ENCODE data around the gene GSKIP. TPM values are rescaled to one million over a fixed set of nuclear protein-coding genes. Genes with fewer than 3 reads are reported as not detected.
A peak's percentile ranks its signal among the peaks of the same experiment; 100 is the strongest.

The GSKIP gene
- total RNA-seq, 1 donor from 2014 or later, result 23.7 TPM

DNA sequence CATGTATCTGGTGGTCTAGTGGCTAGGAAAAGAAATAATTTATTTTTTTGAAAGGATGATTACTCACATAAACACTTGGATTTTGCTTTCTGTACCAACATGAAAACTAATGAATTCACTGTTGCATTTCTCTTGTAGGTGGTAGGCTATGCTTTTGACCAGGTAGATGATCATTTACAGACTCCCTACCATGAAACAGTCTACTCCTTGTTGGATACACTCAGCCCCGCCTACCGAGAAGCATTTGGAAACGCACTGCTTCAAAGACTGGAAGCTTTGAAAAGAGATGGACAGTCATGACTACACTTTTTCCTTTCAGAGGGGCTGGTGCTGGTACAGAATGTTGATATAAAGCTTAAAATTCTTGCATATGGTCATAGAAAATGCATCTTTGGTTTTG, 22.1 kb downstream of the GSKIP start:
- Mint-ChIP-seq H3K27ac (no peak overlapping the region), H3K4me1 (ENCODE audit: low read depth) (peaks cover 5% of the 10 kb centered on the region), H3K9me3 (no peaks in the 10 kb centered on the region), H3K27me3 (ENCODE audit: insufficient read depth) (no peaks in the 10 kb centered on the region), H3K4me3 (no peak overlapping the region), H3K36me3 (ENCODE audit: low read depth) (peaks cover 14% of the 10 kb centered on the region)
- intact Hi-C loops (cut with micrococcal nuclease), result no loop called here
- no peak for DNase-seq (ENCODE audit: low spot score)

DNA sequence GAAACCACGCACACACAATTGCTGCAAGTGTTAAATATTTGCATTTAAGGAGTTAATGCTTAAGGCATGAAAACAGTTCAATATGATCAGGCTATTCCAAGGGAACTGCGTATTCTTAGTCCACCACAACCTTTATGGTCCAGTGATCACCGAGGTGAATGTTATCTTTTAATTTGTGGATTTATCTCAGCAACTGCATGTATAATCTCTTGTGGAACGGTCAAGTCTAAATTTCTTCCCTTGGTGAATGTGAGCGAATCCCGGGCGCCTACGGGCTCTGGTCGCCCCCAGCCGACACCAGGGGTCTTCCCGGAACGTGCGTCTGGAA, 27.6 kb downstream of the GSKIP start:
- H3K4me3 Mint-ChIP-seq, result peak overlapping the region; percentile 91
- H3K27me3 Mint-ChIP-seq (ENCODE audit: insufficient read depth), result peaks cover 2% of the 10 kb centered on the region
- no peak for DNase-seq (ENCODE audit: low spot score)
- H3K36me3 Mint-ChIP-seq (ENCODE audit: low read depth), result peaks cover 2% of the 10 kb centered on the region
- intact Hi-C loops (cut with micrococcal nuclease), result loop anchor here (1.0 kb wide), 3 partner anchors 28 to 857 kb away; partner anchors contain the start of genes ATG2B, GSKIP and PAPOLA
- H3K9me3 Mint-ChIP-seq, result no peaks in the 10 kb centered on the region
- peak overlapping the region; percentile 84 for H3K27ac Mint-ChIP-seq
- H3K4me1 Mint-ChIP-seq (ENCODE audit: low read depth), result peaks cover 6% of the 10 kb centered on the region

DNA sequence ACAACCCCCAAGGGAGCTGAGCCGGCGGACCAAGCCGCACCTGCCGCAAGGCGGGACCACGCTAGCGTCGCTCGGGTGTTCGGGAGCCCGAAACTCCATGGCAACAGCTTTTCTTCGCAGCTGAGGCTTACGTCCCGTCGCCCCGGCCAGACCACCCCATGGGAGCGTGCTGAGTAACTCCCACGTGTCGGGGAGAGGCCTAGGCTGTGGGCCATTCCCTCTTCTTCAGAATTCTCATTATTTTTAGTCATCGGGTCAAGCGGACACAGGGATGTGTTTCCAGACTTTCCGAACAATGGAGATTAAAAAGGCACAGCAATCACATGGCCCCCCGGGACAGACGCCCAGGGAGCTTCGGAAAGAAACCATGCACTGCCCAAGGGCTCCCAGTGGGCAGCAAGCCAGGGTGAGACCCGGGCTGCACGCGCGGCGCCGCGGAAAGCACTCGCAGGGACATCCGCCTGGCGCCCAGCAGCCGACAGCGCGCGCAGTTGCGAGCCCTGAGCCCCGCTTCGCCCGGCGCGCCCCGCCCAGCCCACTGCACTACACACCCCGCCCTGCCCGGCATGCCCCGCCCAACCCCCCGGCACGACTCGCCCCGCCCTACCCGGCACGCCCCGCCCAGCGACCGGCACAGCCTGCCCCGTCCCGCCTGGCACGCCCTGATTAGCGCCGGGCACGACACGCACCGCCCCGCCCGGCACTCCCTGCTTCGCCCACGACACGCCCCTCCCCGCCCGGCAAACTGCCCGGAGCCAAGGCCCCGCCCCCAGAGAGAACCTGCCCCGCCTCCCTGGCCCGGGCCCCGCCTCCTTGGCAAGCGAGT, 28.2 kb downstream of the GSKIP start:
- peak overlapping the region; percentile 91 for H3K4me3 Mint-ChIP-seq
- peaks cover 2% of the 10 kb centered on the region for H3K27me3 Mint-ChIP-seq (ENCODE audit: insufficient read depth)
- H3K36me3 Mint-ChIP-seq (ENCODE audit: low read depth), result peaks cover 2% of the 10 kb centered on the region
- peak; percentile 100 for DNase-seq (ENCODE audit: low spot score)
- intact Hi-C loops (cut with micrococcal nuclease), result loop anchor here (1.0 to 2.0 kb wide), 5 partner anchors 28 to 857 kb away; partner anchors contain the start of genes ATG2B, GSKIP, PAPOLA and VRK1
- H3K27ac Mint-ChIP-seq, result peak overlapping the region; percentile 84
- no peaks in the 10 kb centered on the region for H3K9me3 Mint-ChIP-seq
- peaks cover 6% of the 10 kb centered on the region for H3K4me1 Mint-ChIP-seq (ENCODE audit: low read depth)

DNA sequence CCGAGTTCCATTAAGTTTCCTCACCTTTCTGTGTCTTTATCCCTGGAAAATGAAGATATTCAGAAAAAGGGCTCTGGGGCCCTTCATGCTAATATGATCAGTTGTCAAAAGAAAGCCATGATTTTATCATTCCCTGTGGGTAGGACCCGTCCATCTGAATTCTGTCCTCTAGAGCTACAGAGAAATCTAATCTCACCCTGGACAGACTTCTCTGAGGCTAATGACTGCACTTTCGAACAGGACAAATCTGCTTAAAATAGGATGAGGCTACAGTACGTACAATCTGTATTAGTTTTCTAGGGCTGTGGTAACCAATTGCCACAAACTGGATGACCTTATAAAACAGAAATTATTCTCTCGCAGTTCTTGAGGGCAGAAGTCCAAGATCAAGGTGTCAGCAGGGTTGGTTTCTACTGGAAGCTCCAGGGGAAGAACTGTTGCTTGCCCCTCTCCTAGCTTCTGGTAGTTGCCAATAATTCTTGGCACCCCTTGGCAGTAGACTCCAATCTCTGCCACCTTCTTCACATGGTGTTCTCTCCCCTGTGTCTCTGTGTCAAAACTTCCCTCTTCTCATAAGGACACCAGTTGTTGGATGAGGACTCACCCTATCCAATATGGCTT, 29.9 kb downstream of the GSKIP start:
- Mint-ChIP-seq H3K4me3 (peak overlapping the region; percentile 81), H3K36me3 (ENCODE audit: low read depth) (peaks cover 2% of the 10 kb centered on the region), H3K27me3 (ENCODE audit: insufficient read depth) (peaks cover 3% of the 10 kb centered on the region), H3K4me1 (ENCODE audit: low read depth) (peaks cover 6% of the 10 kb centered on the region), H3K27ac (no peak overlapping the region), H3K9me3 (no peaks in the 10 kb centered on the region)
- intact Hi-C loops (cut with micrococcal nuclease), result loop anchor here (2.0 kb wide), 1 partner anchor 32 kb away; no protein-coding TSS in a partner anchor
- DNase-seq (ENCODE audit: low spot score), result no peak

DNA sequence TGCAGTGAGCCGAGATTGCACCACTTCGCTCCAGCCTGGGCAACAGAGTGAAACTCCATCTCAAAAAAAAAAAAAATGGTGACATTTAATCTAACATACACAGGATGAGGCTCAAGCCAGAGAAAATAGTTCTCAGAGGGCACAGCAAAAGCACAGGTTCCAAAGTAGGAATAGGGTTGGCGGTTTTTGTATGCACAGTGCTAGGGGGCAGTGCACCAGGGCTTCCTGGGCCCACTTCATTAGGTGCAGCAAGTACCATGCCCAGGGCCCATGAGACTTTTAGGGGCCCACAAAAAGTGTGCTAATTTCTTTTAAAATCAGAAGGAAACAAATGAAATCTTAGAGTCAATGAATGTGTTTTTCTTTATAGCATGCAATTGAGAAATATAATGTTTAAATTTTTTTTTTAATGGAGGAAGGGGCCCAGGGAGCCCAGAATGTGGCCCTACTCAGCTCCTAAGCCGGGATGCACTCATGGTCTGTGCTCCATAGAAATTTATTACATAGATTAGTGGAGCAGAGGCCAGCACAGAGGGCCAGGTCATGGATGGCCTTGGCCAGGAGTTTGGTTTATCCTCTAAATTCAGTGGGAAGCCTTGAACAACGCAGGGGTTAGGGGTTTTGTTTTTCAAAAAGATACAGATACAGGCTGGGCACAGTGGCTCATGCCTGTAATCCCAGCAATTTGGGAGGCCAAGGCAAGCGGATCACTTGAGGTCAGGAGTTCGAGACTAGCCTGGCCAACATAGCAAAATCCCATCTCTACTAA, 30.9 kb downstream of the GSKIP start:
- no peak for DNase-seq (ENCODE audit: low spot score)
- no peaks in the 10 kb centered on the region for H3K36me3 Mint-ChIP-seq (ENCODE audit: low read depth)
- intact Hi-C loops (cut with micrococcal nuclease), result no loop called here
- H3K4me3 Mint-ChIP-seq, result no peak overlapping the region
- H3K4me1 Mint-ChIP-seq (ENCODE audit: low read depth), result peaks cover 6% of the 10 kb centered on the region
- peaks cover 4% of the 10 kb centered on the region for H3K27me3 Mint-ChIP-seq (ENCODE audit: insufficient read depth)
- H3K27ac Mint-ChIP-seq, result no peak overlapping the region
- H3K9me3 Mint-ChIP-seq, result no peaks in the 10 kb centered on the region

DNA sequence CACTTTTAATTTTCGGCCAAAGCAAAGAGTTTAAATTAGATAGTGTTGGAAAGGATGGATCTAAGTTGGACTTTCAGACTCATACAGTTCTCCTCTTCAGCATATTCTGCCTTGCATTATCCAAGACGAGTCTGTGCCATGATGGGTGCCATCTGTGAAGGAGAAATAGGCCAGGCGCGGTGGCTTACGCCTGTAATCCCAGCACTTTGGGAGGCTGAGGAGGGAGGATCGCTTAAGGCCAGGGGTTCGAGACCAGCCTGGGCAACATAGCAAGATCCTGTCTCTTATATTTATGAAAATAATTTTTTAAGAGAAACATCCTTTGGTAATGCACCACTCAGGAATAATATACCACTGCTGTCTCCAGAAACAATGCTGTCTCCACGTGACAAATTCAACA, 35.1 kb downstream of the GSKIP start:
- no peaks in the 10 kb centered on the region for H3K36me3 Mint-ChIP-seq (ENCODE audit: low read depth)
- no peaks in the 10 kb centered on the region for H3K4me1 Mint-ChIP-seq (ENCODE audit: low read depth)
- H3K4me3 Mint-ChIP-seq, result no peak overlapping the region
- no peaks in the 10 kb centered on the region for H3K9me3 Mint-ChIP-seq
- no peak for DNase-seq (ENCODE audit: low spot score)
- H3K27ac Mint-ChIP-seq, result no peak overlapping the region
- H3K27me3 Mint-ChIP-seq (ENCODE audit: insufficient read depth), result peaks cover 5% of the 10 kb centered on the region
- intact Hi-C loops (cut with micrococcal nuclease), result no loop called here

DNA sequence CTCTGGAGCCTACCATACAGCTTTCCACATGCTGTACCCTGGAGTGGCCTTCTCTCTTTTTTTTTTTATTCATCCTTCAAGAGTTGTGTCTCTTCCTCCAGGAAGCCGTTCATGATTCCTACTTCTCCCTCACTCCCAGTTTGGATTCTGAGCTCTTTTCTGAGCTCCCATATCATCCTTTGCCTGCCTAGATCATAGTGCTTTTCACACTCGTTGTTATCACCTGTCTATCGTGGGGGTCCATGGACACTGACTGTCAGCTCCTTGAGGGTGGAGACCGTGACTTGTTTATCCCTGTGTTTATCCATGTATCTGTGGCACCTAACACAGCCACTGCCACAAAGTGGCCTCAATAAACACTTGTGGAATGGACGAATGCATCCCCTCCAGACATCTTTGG, 35.6 kb downstream of the GSKIP start:
- no peaks in the 10 kb centered on the region for H3K4me1 Mint-ChIP-seq (ENCODE audit: low read depth)
- intact Hi-C loops (cut with micrococcal nuclease), result no loop called here

DNA sequence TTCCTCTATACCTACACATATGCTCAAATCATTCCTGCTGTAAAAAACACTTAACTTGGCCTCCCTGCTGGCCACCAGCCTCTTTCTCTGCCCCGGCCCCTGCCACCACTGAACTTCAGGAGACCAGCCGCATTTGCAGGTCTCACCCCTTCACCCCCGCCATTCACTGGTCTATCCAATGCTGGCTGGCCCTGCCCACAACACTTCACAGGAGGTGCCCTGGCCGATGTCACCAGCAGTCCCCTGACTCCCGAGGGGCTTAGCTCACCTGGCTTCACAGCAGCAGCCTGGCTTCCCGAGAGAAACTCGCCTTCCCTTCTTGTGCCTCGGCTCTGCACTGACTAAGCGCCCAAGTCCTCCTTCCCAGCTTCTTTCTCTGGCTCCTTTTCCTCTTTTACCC, 36.1 kb downstream of the GSKIP start:
- intact Hi-C loops (cut with micrococcal nuclease), result no loop called here
- Mint-ChIP-seq H3K4me1 (ENCODE audit: low read depth) (no peaks in the 10 kb centered on the region), H3K36me3 (ENCODE audit: low read depth) (no peaks in the 10 kb centered on the region)

More for the DNA sequence above, 35.6 kb downstream of the GSKIP start:
- Mint-ChIP-seq H3K4me3 (no peak overlapping the region), H3K36me3 (ENCODE audit: low read depth) (no peaks in the 10 kb centered on the region), H3K27ac (no peak overlapping the region), H3K9me3 (no peaks in the 10 kb centered on the region), H3K27me3 (ENCODE audit: insufficient read depth) (peaks cover 5% of the 10 kb centered on the region)
- DNase-seq (ENCODE audit: low spot score), result no peak

DNA sequence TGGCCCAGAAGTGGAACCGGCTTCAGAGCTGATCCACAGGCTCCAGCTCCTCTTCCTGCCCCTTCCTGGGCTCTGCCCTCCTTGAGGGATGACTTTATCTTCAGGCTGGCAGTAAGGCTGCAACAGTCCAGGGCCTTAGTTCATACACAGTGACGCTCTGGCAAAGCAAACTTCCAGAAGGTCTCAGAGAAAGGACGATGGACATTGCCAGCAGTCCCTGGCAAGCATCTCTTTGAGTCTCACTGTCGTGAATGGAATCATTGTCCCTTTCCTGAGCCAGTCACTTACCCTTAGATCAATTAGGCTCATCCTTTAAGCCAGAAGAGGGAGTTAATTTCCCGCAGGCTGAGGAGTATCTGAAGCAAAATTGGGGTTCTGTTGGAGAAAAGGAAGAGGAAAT, 37.2 kb downstream of the GSKIP start:
- Mint-ChIP-seq H3K27me3 (ENCODE audit: insufficient read depth) (peaks cover 7% of the 10 kb centered on the region), H3K36me3 (ENCODE audit: low read depth) (no peaks in the 10 kb centered on the region), H3K27ac (no peak overlapping the region), H3K4me3 (no peak overlapping the region), H3K9me3 (no peaks in the 10 kb centered on the region), H3K4me1 (ENCODE audit: low read depth) (no peaks in the 10 kb centered on the region)
- intact Hi-C loops (cut with micrococcal nuclease), result no loop called here
- no peak for DNase-seq (ENCODE audit: low spot score)

More for the DNA sequence above, 36.1 kb downstream of the GSKIP start:
- peaks cover 9% of the 10 kb centered on the region for H3K27me3 Mint-ChIP-seq (ENCODE audit: insufficient read depth)
- no peak for DNase-seq (ENCODE audit: low spot score)
- no peaks in the 10 kb centered on the region for H3K9me3 Mint-ChIP-seq
- H3K4me3 Mint-ChIP-seq, result no peak overlapping the region
- no peak overlapping the region for H3K27ac Mint-ChIP-seq

DNA sequence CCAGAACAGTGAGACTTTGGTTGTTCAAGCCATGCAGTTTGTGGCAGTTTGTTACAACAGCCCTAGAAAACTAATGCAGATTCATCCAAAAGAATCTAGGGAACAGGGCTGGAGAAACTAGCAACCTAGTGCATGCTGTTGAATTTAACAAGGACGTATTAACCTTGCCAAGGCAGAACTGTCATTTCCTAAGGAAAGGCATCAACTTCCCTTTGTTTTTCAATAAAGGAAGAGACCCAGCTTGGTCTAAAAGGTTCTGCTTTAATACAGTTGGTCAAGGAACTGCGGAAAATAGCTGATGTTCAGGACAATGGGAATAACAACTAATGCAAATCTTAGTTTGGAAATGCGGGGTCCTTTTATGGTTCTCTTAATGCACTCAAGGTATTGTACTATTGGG, 40.1 kb downstream of the GSKIP start:
- no peak overlapping the region for H3K4me3 Mint-ChIP-seq
- H3K27ac Mint-ChIP-seq, result no peak overlapping the region
- no peaks in the 10 kb centered on the region for H3K9me3 Mint-ChIP-seq
- no peaks in the 10 kb centered on the region for H3K36me3 Mint-ChIP-seq (ENCODE audit: low read depth)
- peaks cover 5% of the 10 kb centered on the region for H3K27me3 Mint-ChIP-seq (ENCODE audit: insufficient read depth)
- DNase-seq (ENCODE audit: low spot score), result no peak
- intact Hi-C loops (cut with micrococcal nuclease), result no loop called here
- H3K4me1 Mint-ChIP-seq (ENCODE audit: low read depth), result no peaks in the 10 kb centered on the region

DNA sequence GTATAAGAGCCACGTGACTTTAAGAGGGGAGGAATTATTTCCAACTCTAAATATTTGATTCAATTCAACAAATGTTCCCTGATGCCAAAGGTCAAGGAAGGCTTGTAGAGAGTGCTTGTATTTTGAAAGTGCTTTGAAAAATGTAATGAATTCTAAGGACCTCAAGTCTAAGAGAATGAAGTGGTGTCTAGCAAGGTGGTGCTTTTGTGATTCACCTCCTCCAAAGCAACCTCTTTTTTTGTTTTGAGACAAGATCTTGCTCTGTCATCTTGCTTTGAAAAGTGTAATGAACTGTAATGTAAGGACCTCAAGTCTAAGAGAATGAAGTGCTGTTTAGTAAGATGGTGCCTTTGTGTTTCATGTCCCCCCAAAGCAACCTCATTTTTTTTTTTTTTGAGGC, 42.4 kb downstream of the GSKIP start:
- Mint-ChIP-seq H3K4me1 (ENCODE audit: low read depth) (no peaks in the 10 kb centered on the region), H3K4me3 (no peak overlapping the region), H3K27me3 (ENCODE audit: insufficient read depth) (peaks cover 4% of the 10 kb centered on the region), H3K9me3 (no peaks in the 10 kb centered on the region), H3K36me3 (ENCODE audit: low read depth) (no peaks in the 10 kb centered on the region), H3K27ac (no peak overlapping the region)
- no peak for DNase-seq (ENCODE audit: low spot score)
- intact Hi-C loops (cut with micrococcal nuclease), result no loop called here

DNA sequence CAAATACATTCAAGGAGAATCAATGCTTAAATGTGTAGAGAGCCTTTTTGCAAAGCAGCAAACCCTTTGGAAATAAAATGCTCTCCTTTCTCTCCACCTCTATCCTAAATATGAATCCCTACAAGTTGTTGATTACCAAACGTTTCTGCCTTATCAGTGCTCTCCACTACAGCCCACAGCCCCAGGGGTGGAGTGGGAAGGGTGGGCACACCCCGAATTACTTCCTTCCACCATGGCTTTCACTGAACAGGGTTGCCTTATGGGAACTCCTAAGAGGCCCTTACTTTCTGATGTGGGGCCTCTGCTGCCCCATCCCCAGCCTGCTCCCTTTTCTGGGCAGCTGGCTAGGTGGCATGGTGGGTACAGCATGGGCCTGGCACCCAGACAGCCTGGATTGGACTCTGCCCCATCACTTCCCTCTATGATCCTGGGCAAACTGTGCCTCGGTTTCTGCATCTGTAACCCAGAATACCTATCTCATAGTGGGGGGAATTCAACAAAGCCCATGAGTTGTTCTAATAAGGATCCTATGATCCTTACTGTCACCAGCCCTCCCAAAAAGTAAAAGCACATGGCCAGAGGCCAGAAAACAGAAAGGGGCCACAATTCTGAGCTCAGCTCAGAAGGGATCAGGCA, 44.7 kb downstream of the GSKIP start:
- intact Hi-C loops (cut with micrococcal nuclease), result no loop called here
- Mint-ChIP-seq H3K36me3 (ENCODE audit: low read depth) (no peaks in the 10 kb centered on the region), H3K27me3 (ENCODE audit: insufficient read depth) (peaks cover 4% of the 10 kb centered on the region), H3K27ac (no peak overlapping the region), H3K4me3 (no peak overlapping the region), H3K4me1 (ENCODE audit: low read depth) (no peaks in the 10 kb centered on the region), H3K9me3 (no peaks in the 10 kb centered on the region)
- no peak for DNase-seq (ENCODE audit: low spot score)

All from activated T-helper 1 cell treated with anti-CD3 and anti-CD28 coated beads, Interleukin-12 subunit alpha, Interleukin-12 subunit beta, Interleukin-2, Interleukin-4 antibody, amounts not matched to agents 30 ng/mL and 10 ng/mL and 1 ng/mL, durations not matched to agents 14 hours and 24 hours and 36 hours (primary cell).